ENCODE measurements around the gene ACSS3.

DNA sequence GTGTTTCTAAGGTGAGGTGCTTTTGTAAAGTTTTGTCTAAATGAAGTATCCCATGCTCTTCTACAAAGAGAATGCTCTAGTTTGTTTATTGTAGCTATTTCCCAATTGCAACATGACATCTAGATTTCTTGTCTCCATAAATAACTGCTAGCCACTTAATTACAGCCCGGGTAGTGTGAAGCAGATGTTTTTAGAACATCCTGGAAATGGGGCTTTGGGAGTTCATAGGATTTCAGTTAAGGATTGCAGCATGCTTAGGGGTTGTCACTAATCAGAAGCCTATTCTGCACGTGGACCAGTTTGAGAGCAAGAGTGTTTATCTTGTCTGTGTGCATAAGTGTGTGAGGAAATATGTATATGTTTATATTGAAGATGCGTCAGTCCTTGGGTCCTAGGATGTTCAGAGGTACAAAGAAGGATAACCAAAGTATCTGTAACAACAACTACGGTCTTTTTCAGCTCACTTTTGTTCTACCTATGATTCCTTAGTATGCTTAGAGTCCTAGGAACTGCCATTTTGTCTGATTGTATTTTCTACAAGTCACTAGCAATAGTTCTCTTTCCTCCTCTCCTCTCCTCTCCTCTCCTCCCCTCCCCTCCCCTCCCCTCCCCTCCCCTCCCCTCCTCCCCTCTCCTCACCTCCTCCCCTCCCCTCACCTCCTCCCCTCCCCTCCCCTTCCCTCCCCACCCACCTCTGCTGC is 135.3 kb downstream of the ACSS3 start:
- TF ChIP-seq, protein P1, sequence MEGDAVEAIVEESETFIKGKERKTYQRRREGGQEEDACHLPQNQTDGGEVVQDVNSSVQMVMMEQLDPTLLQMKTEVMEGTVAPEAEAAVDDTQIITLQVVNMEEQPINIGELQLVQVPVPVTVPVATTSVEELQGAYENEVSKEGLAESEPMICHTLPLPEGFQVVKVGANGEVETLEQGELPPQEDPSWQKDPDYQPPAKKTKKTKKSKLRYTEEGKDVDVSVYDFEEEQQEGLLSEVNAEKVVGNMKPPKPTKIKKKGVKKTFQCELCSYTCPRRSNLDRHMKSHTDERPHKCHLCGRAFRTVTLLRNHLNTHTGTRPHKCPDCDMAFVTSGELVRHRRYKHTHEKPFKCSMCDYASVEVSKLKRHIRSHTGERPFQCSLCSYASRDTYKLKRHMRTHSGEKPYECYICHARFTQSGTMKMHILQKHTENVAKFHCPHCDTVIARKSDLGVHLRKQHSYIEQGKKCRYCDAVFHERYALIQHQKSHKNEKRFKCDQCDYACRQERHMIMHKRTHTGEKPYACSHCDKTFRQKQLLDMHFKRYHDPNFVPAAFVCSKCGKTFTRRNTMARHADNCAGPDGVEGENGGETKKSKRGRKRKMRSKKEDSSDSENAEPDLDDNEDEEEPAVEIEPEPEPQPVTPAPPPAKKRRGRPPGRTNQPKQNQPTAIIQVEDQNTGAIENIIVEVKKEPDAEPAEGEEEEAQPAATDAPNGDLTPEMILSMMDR (IDR thresholded peaks at IDR 0.05), result no peak
- TF ChIP-seq POLR2A (IDR thresholded peaks at IDR 0.05), result no peak
- TF ChIP-seq POLR2AphosphoS5 (IDR thresholded peaks at IDR 0.05), result no peak
- TF ChIP-seq EP300 (IDR thresholded peaks at IDR 0.05), result no peak
